Measurements from ENCODE around the gene COMTD1. TPM values are rescaled to one million over a fixed set of nuclear protein-coding genes. Genes with fewer than 3 reads are reported as not detected.
"Not testable (repeated sequence)": the region's sequence is repeated elsewhere in the genome, so short reads cannot be mapped to it uniquely, and the experiment has no call there.

COMTD1 gene
- total RNA-seq, 1 donor from 2014 or later = 15.7 TPM

DNA sequence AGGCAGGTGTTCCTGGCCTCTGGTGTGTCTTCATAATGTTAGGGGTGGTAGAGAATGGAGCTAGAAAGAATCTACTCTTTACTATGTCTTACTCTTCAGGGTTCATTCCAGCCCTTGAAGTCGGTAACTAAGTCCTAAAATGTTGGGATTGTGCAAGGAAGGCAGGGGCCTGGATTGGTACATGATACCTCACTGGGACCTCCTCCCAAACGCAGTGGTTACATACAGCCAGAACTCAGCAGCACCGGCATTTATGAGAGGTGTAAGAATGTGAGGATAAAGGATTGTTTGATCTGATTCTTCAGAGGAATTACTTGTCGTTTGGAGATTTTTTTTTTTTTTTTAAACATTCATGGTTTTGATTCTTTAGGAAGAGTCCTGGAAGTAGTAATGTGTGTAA lies 6.9 kb downstream of the COMTD1 start:
- Mint-ChIP-seq H3K27ac (ENCODE audit: unreplicated experiment) (peak overlapping the region; percentile 85), H3K36me3 (ENCODE audit: low read depth) (peaks cover 24% of the 10 kb centered on the region), H3K4me1 (ENCODE audit: low read depth) (peaks cover 67% of the 10 kb centered on the region), H3K9me3 (ENCODE audit: low read depth) (no peaks in the 10 kb centered on the region), H3K4me3 (ENCODE audit: unreplicated experiment) (no peak overlapping the region), H3K27me3 (ENCODE audit: low read depth) (no peaks in the 10 kb centered on the region)
- TF ChIP-seq CTCF (IDR thresholded peaks at IDR 0.05) = no peak
- DNase-seq (ENCODE audit: low spot score) = no peak

DNA sequence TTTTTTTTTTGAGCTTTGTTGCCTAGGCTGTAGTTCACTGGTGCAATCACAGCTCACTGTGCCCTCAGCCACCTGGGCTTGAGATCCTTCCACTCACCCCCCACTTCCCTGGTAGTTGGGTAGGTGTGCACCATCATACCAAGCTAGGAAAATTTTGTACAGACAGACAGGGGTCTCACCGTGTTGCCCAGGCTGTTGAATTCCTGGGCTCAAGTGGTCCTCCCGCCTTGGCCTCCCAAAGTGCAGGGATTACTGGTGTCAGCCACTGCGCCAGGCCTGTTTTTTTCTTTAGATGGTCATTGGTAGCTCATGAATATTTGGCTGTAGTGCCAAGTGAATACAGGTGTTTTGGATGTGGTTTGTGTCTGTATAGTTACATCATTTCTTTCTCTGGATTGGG lies 7.5 kb downstream of the COMTD1 start:
- peak overlapping the region; percentile 85 for H3K27ac Mint-ChIP-seq (ENCODE audit: unreplicated experiment)

DNA sequence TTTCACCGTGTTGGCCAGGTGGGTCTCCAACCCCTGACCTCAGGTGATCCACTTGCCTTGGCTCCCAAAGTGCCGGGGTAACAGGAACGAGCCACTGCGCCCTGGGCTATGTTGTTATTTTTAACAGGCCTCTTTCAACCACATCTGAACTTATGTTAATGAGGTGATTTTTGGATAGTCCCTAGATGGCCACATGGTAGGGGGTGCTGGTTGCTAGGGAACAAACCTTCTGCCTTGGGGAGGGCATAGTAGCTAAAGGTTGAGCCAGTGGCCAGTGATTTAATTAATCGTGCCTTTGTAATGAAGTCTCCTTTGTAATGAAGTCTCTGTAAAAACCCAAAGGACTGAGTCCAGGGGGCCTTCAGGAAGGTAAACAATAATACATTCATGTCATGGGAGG lies 9.1 kb downstream of the COMTD1 start:
- no peak for TF ChIP-seq CTCF (IDR thresholded peaks at IDR 0.05)
- peaks cover 35% of the 10 kb centered on the region for H3K36me3 Mint-ChIP-seq (ENCODE audit: low read depth)
- H3K27ac Mint-ChIP-seq (ENCODE audit: unreplicated experiment) = peak overlapping the region; percentile 96
- DNase-seq (ENCODE audit: low spot score) = no peak
- H3K27me3 Mint-ChIP-seq (ENCODE audit: low read depth) = no peaks in the 10 kb centered on the region
- peaks cover 73% of the 10 kb centered on the region for H3K4me1 Mint-ChIP-seq (ENCODE audit: low read depth)
- no peaks in the 10 kb centered on the region for H3K9me3 Mint-ChIP-seq (ENCODE audit: low read depth)
- H3K4me3 Mint-ChIP-seq (ENCODE audit: unreplicated experiment) = peak overlapping the region; percentile 19

More for the DNA sequence above, 7.5 kb downstream of the COMTD1 start:
- H3K4me3 Mint-ChIP-seq (ENCODE audit: unreplicated experiment) = no peak overlapping the region
- H3K4me1 Mint-ChIP-seq (ENCODE audit: low read depth) = peaks cover 69% of the 10 kb centered on the region
- DNase-seq (ENCODE audit: low spot score) = peak; percentile 17
- H3K27me3 Mint-ChIP-seq (ENCODE audit: low read depth) = no peaks in the 10 kb centered on the region
- H3K36me3 Mint-ChIP-seq (ENCODE audit: low read depth) = peaks cover 30% of the 10 kb centered on the region
- TF ChIP-seq CTCF (IDR thresholded peaks at IDR 0.05) = no peak
- no peaks in the 10 kb centered on the region for H3K9me3 Mint-ChIP-seq (ENCODE audit: low read depth)

DNA sequence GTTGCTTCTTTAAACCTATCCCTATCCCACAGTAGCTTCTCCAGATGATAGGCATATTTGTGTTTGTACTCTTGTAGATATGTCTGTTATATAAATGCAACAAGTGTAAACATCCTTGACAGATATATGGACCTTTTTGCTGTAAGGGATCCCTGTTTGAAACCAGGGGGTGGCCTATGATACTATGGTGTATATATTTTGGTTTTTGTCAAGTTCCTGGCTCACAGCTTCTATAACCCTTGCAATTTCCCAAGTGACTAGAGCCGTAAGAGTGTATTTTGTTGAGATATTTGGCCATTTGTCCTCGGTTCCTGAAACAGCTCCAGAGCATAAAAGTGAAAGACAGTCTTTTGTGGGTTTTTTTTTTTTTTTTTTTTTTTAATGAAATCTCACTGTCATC lies 9.7 kb downstream of the COMTD1 start:
- Mint-ChIP-seq H3K27me3 (ENCODE audit: low read depth) (no peaks in the 10 kb centered on the region), H3K36me3 (ENCODE audit: low read depth) (peaks cover 31% of the 10 kb centered on the region), H3K4me3 (ENCODE audit: unreplicated experiment) (peak overlapping the region; percentile 13), H3K27ac (ENCODE audit: unreplicated experiment) (peak overlapping the region; percentile 96), H3K4me1 (ENCODE audit: low read depth) (peaks cover 73% of the 10 kb centered on the region), H3K9me3 (ENCODE audit: low read depth) (no peaks in the 10 kb centered on the region)
- no peak for DNase-seq (ENCODE audit: low spot score)
- no peak for TF ChIP-seq CTCF (IDR thresholded peaks at IDR 0.05)

DNA sequence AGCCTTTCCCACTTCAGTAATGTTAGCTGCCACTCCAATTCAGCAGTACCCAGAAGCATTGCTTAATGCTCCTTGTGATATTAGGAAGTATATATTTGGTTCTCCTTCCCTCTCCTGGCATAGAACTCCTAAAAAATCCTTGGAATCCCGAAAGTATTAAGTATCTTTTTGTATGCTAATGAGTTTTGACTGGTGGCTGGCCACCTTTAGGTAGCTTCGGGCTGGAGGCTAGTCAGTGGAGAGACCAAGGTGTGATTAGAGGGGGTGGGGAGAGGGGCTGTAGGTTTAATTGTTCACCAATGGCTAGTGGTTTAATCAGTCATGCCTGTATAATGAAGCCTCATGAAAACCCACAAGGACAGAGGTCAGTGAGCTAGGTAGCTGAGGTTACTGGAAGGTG lies 12.2 kb downstream of the COMTD1 start:
- no peak for DNase-seq (ENCODE audit: low spot score)
- no peaks in the 10 kb centered on the region for H3K27me3 Mint-ChIP-seq (ENCODE audit: low read depth)
- H3K4me1 Mint-ChIP-seq (ENCODE audit: low read depth) = peaks cover 57% of the 10 kb centered on the region
- H3K36me3 Mint-ChIP-seq (ENCODE audit: low read depth) = peaks cover 36% of the 10 kb centered on the region
- no peaks in the 10 kb centered on the region for H3K9me3 Mint-ChIP-seq (ENCODE audit: low read depth)
- no peak for TF ChIP-seq CTCF (IDR thresholded peaks at IDR 0.05)
- peak overlapping the region; percentile 51 for H3K27ac Mint-ChIP-seq (ENCODE audit: unreplicated experiment)
- H3K4me3 Mint-ChIP-seq (ENCODE audit: unreplicated experiment) = no peak overlapping the region

- DNase-seq (ENCODE audit: low spot score) = peak; percentile 14
- H3K27ac Mint-ChIP-seq (ENCODE audit: unreplicated experiment); H3K27me3 Mint-ChIP-seq (ENCODE audit: low read depth); H3K4me3 Mint-ChIP-seq (ENCODE audit: unreplicated experiment); H3K9me3 Mint-ChIP-seq (ENCODE audit: low read depth): not testable (repeated sequence)
- Mint-ChIP-seq H3K36me3 (ENCODE audit: low read depth) (peaks cover 38% of the 10 kb centered on the region), H3K4me1 (ENCODE audit: low read depth) (peaks cover 47% of the 10 kb centered on the region)
These were observed 14.3 kb downstream of the COMTD1 start for GRCh38 chr10:75221492-75221891.

All from chondrocyte (in vitro differentiated cells).